H7 (cell line): ENCODE results near the gene AOAH. TPM values are rescaled to one million over a fixed set of nuclear protein-coding genes. Genes with fewer than 3 reads are reported as not detected.

Source experiments
- DNase-seq: peaks from one replicate; pipeline ENCODE4 v3.0.0; 2012
- H3K27me3 ChIP-seq: 2 replicates; pipeline ENCODE4 v1.6.0; 2011; ENCODE audit warnings: mild to moderate bottlenecking, low read length; ENCODE audit not compliant: control insufficient read depth, insufficient read depth
- H3K36me3 ChIP-seq: replicated peaks from 2 replicates; pipeline ENCODE4 v1.5.1; 2011; ENCODE audit warnings: low read length; ENCODE audit not compliant: control insufficient read depth, insufficient read depth
- H3K4me3 ChIP-seq: 2 replicates; pipeline ENCODE4 v1.5.1; 2011; ENCODE audit warnings: low read depth, mild to moderate bottlenecking, control low read depth, low read length, moderate library complexity; ENCODE audit not compliant: insufficient read depth
- total RNA-seq: library from RNA; depleted of rRNA; stranded (reverse); fragments of >200 nt; shearing (Covaris generic); gene quantifications from 2 replicates; pipeline ENCODE4 v1.2.3, GENCODE V29; 2014

AOAH gene
- total RNA-seq, 1 experiment from 2014 or later = 0.21 TPM

- no peak for DNase-seq
- Histone ChIP-seq H3K27me3 (no peaks in the 10 kb centered on the region), H3K36me3 (no peaks in the 10 kb centered on the region)
Observed at GRCh38 chr7:36606153-36606975, 117.9 kb downstream of the AOAH start.

GRCh38 chr7:36605261-36606051 is 118.8 kb downstream of the AOAH start:
- no peak for DNase-seq
- no peaks in the 10 kb centered on the region for H3K27me3 ChIP-seq
- H3K36me3 ChIP-seq = no peaks in the 10 kb centered on the region
- H3K4me3 ChIP-seq = no peak overlapping the region

More at GRCh38 chr7:36606153-36606975, 117.9 kb downstream of the AOAH start:
- no peak overlapping the region for H3K4me3 ChIP-seq

- no peaks in the 10 kb centered on the region for H3K36me3 ChIP-seq
- no peak overlapping the region for H3K4me3 ChIP-seq
- H3K27me3 ChIP-seq = no peaks in the 10 kb centered on the region
- DNase-seq = no peak
Observed at GRCh38 chr7:36604806-36605205, 119.5 kb downstream of the AOAH start.

GRCh38 chr7:36602934-36603887 is 121.1 kb downstream of the AOAH start:
- no peaks in the 10 kb centered on the region for H3K36me3 ChIP-seq
- H3K4me3 ChIP-seq = no peak overlapping the region
- DNase-seq = no peak
- no peaks in the 10 kb centered on the region for H3K27me3 ChIP-seq

- H3K4me3 ChIP-seq = no peak overlapping the region
- no peaks in the 10 kb centered on the region for H3K36me3 ChIP-seq
- no peaks in the 10 kb centered on the region for H3K27me3 ChIP-seq
- DNase-seq = no peak
Observed at GRCh38 chr7:36602511-36602910, 121.8 kb downstream of the AOAH start.

- H3K4me3 ChIP-seq = no peak overlapping the region
- no peaks in the 10 kb centered on the region for H3K36me3 ChIP-seq
- H3K27me3 ChIP-seq = no peaks in the 10 kb centered on the region
- no peak for DNase-seq
Observed at GRCh38 chr7:36601601-36602000, 122.7 kb downstream of the AOAH start.

GRCh38 chr7:36600869-36601530 is 123.3 kb downstream of the AOAH start:
- Histone ChIP-seq H3K36me3 (no peaks in the 10 kb centered on the region), H3K27me3 (no peaks in the 10 kb centered on the region), H3K4me3 (no peak overlapping the region)
- DNase-seq = no peak

GRCh38 chr7:36600314-36600682 is 124.0 kb downstream of the AOAH start:
- Histone ChIP-seq H3K27me3 (no peaks in the 10 kb centered on the region), H3K4me3 (no peak overlapping the region), H3K36me3 (no peaks in the 10 kb centered on the region)
- no peak for DNase-seq

GRCh38 chr7:36599645-36600313 is 124.5 kb downstream of the AOAH start:
- H3K27me3 ChIP-seq = no peaks in the 10 kb centered on the region
- no peak for DNase-seq
- H3K36me3 ChIP-seq = no peaks in the 10 kb centered on the region
- no peak overlapping the region for H3K4me3 ChIP-seq

GRCh38 chr7:36598054-36598674 is 126.1 kb downstream of the AOAH start:
- Histone ChIP-seq H3K36me3 (no peaks in the 10 kb centered on the region), H3K27me3 (no peaks in the 10 kb centered on the region), H3K4me3 (no peak overlapping the region)
- no peak for DNase-seq

GRCh38 chr7:36597090-36597773 is 127.1 kb downstream of the AOAH start:
- Histone ChIP-seq H3K4me3 (no peak overlapping the region), H3K36me3 (no peaks in the 10 kb centered on the region), H3K27me3 (no peaks in the 10 kb centered on the region)
- no peak for DNase-seq

GRCh38 chr7:36594445-36594844 is 129.8 kb downstream of the AOAH start:
- no peak overlapping the region for H3K4me3 ChIP-seq
- H3K36me3 ChIP-seq = no peaks in the 10 kb centered on the region
- no peaks in the 10 kb centered on the region for H3K27me3 ChIP-seq
- no peak for DNase-seq

GRCh38 chr7:36591636-36592035 is 132.7 kb downstream of the AOAH start:
- Histone ChIP-seq H3K4me3 (no peak overlapping the region), H3K36me3 (no peaks in the 10 kb centered on the region), H3K27me3 (no peaks in the 10 kb centered on the region)
- DNase-seq = no peak
